CD4-positive, alpha-beta T cell treated with Interleukin-4 for 1 hour (primary cell): ENCODE measurements around the gene E2F4.

ENCODE experiments used
- DNase-seq, 2 donors: peaks; one replicate each; pipeline ENCODE4 v3.0.0-alpha.2; 2020 to 2022

E2F4 gene

DNA sequence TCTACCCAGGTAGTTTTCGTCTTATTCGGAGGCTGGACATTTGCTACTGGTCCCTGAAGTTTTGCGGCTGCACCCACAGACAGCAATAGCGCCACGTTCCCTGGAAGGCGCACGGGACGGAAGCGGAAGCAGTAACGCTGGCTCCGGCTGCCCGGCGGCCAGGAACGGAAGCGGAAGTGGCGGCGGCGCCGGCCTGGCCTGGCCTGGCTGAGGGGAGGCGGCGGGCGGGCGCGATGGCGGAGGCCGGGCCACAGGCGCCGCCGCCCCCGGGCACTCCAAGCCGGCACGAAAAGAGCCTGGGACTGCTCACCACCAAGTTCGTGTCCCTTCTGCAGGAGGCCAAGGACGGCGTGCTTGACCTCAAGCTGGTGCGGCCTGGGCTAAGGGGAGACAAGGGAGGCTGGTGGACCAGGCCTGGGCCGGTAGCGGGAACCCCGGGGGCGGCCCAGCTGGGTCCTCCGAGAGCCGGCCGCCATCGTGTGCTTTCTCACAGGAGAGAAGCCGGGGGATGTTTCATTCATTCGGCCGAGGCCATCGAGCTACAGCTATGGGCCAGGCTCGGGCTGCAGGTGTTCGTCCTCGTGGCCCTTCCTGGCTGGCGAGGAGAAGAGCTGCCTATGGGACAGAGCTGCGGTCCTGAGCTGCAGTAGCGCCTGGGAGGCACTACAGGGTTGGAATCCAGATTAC lies at the start of gene E2F4:
TSS of gene E2F4 (plus strand) at position 161 of the 687 bp plus-strand sequence. CDS start at position 234, 73 bp downstream.
- peak; percentile 88 to 89 for DNase-seq

GRCh38 chr16:67142342-67142741 lies 49.6 kb upstream of the E2F4 start:
- no peak for DNase-seq

DNA sequence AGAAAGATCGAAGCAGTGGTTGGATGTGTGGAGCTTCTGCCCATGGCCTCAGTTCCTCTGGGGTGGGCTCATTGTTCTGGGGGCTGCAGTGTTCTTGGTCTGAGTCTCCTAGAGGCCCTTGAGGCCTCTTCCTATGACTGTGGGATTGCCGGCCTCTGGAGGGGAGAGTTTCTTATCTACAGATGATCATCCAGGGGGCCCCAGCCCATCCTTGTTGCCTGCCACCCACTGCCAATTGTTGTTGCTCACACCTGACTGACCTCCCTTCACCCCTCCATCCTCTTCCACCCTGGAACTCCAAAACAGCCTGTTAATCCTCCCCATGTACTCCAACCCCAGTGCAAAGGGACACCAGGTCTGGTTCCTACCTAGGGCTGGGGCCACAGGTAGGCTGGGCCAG lies 47.0 kb upstream of the E2F4 start:
- no peak for DNase-seq

DNA sequence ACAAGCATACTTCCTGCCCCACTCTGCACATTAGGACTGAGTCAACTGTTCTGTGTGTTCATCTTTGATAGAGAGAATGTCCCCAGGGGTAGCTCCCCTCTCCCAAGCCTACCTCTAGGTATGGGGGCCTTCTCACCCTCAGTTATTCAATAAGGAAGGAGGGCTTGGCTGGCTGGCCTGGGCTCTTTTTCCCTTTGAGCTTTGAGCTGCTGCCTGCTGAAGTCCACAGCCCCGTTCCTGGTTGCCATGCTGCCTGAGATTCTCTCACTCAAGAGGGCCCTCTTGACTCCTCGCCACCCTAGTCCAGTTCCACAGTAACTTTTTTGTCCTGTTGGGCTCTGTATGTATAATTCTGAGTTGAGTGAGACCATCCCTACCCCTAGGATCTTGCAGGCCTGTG lies 46.2 kb upstream of the E2F4 start:
- no peak for DNase-seq

- DNase-seq: no peak
Observed at GRCh38 chr16:67146523-67147357, 45.2 kb upstream of the E2F4 start.

GRCh38 chr16:67147437-67148140 lies 44.4 kb upstream of the E2F4 start:
- no peak for DNase-seq

DNA sequence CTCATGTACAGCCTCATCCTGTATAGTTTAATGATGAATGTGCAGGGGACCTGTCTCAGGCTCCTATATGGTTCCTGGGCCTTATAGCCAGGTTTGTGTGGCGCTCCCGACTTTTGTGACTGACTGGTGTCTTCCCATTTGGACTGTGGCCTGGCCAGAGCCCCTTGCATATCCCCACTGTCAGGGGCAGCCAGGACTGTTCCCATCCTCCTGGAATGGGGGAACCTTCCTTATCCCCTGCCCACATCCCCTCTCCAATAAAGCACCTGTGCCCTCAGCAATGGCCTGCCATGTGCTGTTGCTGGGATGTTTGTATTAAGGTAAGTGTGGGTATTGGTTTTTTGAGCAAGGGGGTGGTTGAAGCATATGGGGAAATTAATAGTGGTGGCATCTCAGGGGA lies 43.7 kb upstream of the E2F4 start:
- no peak for DNase-seq

GRCh38 chr16:67148656-67149275 lies 43.2 kb upstream of the E2F4 start:
- no peak for DNase-seq

DNA sequence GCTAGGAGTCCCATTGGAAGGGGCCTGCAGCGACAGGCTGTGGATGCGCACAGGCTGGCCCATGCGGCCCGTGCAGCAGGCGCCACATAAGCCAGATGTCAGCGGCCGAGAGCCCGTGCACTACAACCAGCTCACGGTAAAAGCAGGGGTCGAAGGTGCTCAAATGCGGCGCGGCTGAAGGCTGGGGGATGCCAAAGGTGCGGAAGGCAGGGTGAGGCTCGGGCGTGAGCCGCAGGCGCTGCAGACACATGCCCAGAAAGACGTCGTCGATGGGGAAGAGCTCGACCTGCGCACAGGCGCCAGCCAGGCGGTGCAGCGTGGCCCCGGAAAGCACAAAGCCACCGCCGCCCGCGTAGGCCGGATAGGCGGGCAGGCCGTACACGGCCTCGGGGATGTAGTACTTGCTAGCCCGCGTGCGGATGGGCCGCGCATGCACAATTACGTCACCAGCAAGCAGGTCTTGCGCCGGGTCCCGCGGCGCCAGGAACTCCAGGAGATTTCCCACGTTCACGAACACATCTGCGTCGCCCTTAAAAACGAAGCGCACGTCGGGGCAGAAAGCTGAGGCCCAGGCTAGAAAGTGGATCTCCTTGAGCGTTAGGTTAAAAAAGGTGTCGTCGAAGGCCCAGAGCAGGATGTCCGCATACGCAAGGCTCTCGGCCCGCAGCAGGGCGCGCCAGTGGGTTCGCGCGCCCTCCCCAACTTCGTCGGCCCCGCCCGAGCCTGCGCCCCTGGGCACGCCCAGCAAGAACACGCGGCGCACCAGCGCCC lies 42.5 kb upstream of the E2F4 start:
- DNase-seq: no peak

DNA sequence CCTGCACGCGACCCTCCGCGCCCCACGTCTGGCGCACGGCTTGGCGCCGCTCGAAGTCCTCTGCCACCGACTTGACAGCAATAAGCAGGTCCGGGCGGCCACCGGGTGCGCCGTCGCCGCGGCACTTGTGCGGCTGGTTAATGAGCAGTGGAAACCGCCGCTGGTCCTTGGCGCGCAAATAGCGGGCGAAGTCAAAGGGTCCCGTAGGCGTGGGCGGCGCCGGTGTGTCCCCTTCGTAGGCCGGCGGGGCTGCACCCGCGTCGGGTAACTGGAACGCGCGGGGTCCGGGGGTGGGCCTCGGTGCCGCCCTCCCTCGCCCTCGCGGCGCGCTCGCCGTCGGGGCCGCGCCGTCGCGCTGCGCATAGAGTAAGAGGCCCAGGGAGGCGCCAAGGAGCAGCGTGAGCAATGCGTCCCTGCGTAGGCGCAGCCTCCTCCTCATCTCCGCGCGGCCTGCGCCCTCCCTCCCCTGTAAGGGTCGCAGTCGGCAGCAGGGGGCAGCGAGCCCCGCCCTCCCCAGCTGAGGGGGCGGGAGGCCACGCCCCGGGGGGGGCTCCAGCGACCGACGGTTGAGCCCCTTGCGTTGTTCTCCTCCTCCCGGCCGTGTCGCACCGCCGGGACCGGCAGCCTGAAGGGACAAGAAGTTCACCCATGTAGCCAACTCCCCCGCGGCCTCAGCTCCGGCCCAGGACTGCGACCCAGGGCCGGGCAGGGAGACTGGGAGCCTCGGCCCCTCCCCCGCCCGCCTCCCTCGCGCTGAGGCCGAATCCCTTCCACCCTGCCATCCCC lies 41.7 kb upstream of the E2F4 start:
- DNase-seq: peak in 1 of 2 donors; percentile 39

- DNase-seq: peak in 1 of 2 donors; percentile 36
Observed at GRCh38 chr16:67150833-67151396, 41.0 kb upstream of the E2F4 start, which contains the start of gene B3GNT9. Gene B3GNT9, minus strand, starts transcription at chr16:67150998. Its CDS starts 513 bp downstream, at chr16:67150485.

GRCh38 chr16:67151431-67152097 lies 40.4 kb upstream of the E2F4 start:
- DNase-seq: no peak

DNA sequence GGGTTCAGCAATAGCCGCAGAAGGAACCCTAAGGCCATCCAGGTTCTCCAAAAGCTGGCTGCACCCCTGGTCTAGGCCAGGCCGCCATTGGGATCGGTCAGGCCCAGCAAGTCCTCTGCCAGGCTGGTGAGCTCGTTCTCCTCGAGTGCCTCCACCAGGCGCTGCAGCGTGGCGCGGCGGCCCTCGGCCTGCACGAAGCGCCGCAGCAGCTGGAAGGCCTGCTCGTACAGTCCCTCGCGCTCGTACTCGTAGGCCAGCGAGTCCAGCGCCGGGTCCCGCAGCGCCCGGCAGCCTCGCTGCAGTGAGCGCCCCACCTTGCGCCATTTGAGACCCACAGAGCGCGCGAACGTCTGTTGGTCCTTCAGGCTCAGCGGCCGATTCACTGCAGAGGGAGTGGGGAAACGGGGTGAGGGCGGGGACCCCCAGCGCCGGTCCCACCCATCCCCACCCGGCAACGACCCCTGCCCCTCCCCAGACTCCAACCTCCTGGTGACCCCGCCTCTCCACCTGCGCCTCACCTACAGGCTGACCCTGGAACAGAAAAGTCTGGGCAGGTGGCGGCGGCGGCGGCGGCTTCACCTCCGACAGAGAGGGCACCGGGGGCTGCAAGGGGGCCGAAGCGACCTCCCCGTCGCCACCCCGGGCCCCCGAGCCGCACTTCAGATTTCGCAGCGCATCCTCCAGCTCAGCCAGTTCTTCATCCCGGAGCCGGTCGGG lies 37.2 kb upstream of the E2F4 start:
- DNase-seq: no peak

- DNase-seq: peak; percentile 74 to 80
Observed at GRCh38 chr16:67155295-67156142, 36.4 kb upstream of the E2F4 start.

- no peak for DNase-seq
Observed at GRCh38 chr16:67156143-67156844, 35.7 kb upstream of the E2F4 start.

- no peak for DNase-seq
Observed at GRCh38 chr16:67157106-67157748, 34.7 kb upstream of the E2F4 start.

DNA sequence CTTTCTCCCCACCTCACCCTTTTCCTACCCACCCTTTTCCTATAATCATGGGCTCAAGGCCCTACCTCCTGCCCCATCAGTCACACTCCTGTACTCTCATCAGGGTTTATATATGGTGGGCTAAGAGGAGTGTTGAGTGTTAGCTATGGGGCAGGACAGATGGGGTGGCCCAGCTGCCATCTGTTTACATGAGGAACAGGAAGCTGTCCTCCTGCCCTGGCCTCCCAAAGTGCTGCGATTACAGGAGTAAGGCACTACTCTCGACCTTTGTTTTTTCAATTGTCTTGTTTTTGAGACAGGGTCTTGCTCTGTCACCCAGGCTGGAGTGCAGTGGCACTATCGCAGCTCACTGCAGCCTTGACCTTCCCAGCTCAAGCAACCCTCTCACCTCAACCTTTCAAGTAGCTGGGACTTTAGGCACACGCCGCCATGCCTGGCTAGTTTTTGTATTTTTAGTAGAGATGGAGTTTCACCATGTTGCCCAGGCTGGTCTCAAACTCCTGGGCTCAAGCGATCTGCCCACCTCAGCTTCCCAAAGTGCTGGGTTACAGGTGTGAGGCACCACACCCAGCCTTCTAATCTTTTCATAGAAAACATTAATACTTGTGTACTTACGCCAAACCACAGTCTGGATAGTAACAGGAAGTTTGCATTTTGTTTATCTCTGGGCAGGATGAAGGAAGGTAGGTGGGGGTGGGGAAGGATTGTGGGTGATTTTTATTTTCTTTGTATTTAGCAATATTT lies 33.9 kb upstream of the E2F4 start:
- peak; percentile 28 to 77 for DNase-seq
